ENCODE measurements around the gene TSPEAR. TPM values are rescaled to one million over a fixed set of nuclear protein-coding genes. Genes with fewer than 3 reads are reported as not detected.
"Not testable (repeated sequence)": the region's sequence is repeated elsewhere in the genome, so short reads cannot be mapped to it uniquely, and the experiment has no call there.

TSPEAR gene
- total RNA-seq, 4 donors from 2014 or later: 0.19 TPM; not detected in 3

DNA sequence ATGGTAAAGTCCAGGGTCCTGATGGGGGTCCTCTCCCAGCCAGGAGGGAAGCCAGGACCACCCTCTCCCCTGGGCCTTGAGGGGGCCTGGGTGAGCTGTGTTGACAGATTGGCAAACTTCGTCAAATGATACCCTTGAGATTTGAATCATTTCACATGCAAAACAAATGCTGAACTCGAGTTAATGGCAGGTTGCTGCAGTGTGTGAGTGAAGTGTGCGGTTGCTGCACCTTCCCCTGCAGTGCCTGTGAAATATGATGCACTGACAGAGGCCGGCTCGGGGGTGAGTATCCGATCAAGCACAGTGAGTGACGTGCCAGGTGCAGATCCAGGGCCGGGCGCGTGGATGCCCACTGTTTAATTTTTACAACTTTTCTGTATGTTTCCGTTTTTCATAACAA is 23.7 kb downstream of the TSPEAR start:
- TF ChIP-seq, protein P1, sequence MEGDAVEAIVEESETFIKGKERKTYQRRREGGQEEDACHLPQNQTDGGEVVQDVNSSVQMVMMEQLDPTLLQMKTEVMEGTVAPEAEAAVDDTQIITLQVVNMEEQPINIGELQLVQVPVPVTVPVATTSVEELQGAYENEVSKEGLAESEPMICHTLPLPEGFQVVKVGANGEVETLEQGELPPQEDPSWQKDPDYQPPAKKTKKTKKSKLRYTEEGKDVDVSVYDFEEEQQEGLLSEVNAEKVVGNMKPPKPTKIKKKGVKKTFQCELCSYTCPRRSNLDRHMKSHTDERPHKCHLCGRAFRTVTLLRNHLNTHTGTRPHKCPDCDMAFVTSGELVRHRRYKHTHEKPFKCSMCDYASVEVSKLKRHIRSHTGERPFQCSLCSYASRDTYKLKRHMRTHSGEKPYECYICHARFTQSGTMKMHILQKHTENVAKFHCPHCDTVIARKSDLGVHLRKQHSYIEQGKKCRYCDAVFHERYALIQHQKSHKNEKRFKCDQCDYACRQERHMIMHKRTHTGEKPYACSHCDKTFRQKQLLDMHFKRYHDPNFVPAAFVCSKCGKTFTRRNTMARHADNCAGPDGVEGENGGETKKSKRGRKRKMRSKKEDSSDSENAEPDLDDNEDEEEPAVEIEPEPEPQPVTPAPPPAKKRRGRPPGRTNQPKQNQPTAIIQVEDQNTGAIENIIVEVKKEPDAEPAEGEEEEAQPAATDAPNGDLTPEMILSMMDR (IDR thresholded peaks at IDR 0.05): no peak
- ATAC-seq (ENCODE audit: low FRiP score) (no peak), DNase-seq (ENCODE audit: low spot score) (no peak)

DNA sequence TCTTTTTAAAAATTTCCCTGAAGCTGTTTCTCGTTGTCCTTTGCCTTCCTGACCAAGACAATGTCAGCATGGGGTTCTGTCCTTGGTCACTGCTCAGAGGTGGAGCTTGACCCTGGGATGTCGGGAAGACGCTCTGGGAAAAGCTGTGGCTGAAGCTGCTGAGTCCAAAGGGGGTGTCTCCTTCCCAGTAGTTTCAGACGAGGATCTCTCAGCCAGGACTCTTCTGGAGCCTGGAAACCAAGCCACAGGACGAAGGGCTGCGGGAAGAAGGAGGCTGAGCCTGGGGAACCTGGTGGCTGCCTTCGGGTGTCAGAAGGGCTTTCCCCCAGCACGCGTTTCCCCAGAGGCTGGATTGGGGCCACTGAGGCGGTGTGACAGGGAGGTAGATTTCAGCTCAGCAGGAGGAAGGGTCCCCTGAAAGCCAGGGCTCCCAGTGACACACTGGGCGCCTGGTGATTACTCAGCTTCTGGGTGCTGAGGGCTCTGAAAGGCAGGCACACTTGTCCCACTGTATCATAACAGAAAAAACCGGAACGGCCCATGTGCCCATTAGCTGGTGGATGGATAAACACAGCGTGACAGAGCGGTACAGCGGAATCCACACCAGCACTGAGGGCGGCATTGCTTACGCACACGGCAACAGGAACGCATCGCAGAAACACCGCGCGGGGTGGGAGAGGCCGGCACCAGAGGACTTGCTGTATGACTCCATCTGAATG is 24.4 kb downstream of the TSPEAR start:
- ATAC-seq (ENCODE audit: low FRiP score) (no peak), DNase-seq (ENCODE audit: low spot score) (no peak)
- TF ChIP-seq, protein P1 (IDR thresholded peaks at IDR 0.05): no peak

DNA sequence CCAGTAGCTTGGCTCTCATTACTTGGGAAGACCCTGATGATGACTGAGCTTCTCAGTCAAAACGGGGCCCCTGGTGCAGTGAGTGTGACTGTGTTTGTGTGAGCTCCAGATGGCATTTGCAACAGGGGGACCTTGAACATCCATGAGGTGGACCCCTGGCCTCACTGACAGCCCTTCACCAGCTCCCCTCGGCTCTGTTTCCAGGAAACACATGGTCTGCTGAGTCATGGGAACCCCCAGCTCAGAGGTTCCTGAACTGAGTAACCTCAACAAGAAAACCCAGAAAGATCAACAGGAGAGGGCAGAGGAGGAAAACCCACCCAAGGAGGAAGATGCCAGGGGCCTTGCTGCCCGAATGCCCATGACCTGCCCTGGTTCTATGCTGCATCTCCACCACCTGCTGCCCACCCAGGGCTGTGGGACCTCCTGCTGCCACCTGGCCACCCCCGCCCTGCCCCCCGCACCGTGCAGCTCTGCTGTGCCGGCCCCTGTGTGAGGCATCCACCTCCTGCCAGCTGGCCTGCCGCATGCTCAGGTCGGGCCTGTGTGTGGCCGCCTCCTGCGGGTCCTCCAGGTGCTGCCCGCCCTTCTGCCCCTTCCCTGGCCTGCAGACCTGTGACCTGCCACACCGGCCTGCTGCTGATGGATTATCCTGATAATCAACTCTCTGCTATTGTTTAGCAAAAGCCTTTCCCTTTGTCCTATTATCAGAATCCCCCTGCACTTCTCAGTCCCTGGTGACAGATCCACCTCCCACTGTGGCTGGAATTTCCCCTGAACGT is 25.2 kb downstream of the TSPEAR start:
- ATAC-seq (ENCODE audit: low FRiP score) (peak; percentile 23), DNase-seq (ENCODE audit: low spot score) (no peak)
- TF ChIP-seq, protein P1 (IDR thresholded peaks at IDR 0.05): no peak

DNA sequence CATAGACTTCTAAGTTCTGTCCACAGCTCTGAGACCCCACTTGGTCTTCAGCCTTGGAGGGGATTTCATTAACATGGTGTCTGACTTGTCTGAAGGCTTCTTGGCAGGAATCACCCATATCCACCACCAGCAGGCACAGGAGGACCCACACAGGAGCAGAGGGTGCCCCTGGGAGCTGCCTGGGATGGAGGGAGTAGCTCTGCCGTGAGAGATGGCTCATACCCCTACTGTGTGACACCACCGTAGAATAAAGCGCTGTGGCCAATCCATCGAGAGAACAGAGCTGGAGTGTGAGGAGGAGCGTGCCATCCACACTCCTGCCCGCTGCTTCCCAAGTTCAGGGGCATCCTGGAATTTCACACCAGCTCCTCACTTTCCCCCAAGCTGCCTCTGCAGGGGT is 26.3 kb downstream of the TSPEAR start:
- not testable (repeated sequence) for DNase-seq (ENCODE audit: low spot score); ATAC-seq (ENCODE audit: low FRiP score)

DNA sequence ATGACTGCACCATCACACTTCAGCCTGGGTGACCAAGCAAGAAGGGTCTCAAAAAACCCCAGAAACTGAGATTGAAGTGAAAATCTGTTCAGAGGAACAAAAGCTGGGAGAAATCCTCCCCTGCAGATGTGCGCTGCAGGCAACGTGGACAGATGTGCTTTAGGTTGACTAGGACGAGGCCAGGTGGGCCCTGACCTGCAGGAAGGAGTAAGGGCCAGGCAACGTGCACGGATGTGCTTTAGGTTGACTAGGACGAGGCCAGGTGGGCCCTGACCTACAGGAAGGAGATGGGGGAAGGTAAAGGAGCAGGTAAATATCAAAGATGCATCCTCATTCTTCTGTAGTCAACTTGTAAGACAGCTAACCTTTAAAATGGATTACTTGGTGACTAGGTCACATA is 26.9 kb downstream of the TSPEAR start:
- DNase-seq (ENCODE audit: low spot score): no peak
- ATAC-seq (ENCODE audit: low FRiP score): no peak
- TF ChIP-seq, protein P1 (IDR thresholded peaks at IDR 0.05): no peak

DNA sequence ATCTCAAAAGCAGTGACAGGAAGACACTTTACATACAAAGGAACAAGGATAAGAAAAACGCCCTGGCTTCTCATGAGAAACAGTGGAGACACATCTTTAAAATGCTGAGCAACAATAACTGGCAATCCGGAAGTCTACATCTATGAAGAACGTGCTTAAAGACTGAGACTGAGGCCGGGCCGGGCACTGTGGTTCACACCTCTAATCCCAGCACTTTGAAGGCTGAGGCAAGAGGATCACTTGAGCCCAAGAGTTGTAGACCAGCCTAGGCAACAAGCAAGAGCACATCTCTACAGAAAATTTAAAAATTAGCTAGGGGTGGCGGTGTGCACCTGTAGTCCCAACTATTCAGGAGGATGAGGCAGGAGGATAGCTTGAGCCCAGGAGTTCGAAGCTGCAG is 27.3 kb downstream of the TSPEAR start:
- ATAC-seq (ENCODE audit: low FRiP score) (no peak), DNase-seq (ENCODE audit: low spot score) (no peak)
- TF ChIP-seq, protein P1 (IDR thresholded peaks at IDR 0.05): no peak

DNA sequence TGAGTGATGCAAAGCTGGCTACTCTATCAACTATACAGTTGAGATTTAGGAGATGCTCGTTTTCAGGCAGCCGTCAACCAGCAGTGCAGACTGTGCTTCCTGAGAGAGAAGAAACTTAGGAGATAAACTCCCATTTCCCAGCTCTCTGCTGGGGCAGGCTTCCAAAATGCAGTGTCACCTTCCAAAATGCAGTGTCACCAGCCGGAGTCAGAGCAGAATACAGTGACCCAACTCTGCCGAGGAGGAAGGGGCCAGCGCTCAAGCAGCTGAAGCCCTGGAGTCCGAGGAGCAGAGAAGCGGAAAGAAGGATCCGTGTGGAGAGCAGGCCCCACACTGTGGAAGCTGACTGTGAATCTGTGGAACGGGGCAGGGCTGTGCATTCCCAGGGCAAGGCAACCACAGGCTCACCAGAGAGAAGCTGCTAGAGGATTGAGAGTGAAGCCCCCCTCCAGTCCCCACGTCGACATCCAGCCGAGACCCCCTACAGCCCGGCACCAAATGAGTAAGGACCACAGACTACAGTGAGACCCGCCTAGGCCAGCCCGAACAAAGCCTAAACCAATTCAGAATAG is 28.7 kb downstream of the TSPEAR start:
- no peak for ATAC-seq (ENCODE audit: low FRiP score)
- DNase-seq (ENCODE audit: low spot score): no peak
- TF ChIP-seq, protein P1 (IDR thresholded peaks at IDR 0.05): no peak
